Esophagus muscularis mucosa (tissue), 4 donors: ENCODE measurements around the gene SMYD2. TPM values are rescaled to one million over a fixed set of nuclear protein-coding genes. Genes with fewer than 3 reads are reported as not detected.

Experiments
- DNase-seq: peaks from one replicate; pipeline ENCODE4 v3.0.0-alpha.2; 2017; ENCODE audit errors: extremely low spot score
- H3K27ac ChIP-seq, 4 donors: fragments of 200-600 bp; sonication (generic); replicated peaks in 1 of 4; 1 replicate in 3 of 4; 2 replicates in 1 of 4; pipeline ENCODE4 v1.5.1; 2016 to 2019; ENCODE audit warnings: mild to moderate bottlenecking in 1 of 4
- H3K27me3 ChIP-seq, 4 donors: fragments of 200-600 bp; sonication (generic); one replicate each; pipeline versions ENCODE4 v1.5.1 to v1.6.0; 2016 to 2019
- H3K36me3 ChIP-seq, 4 donors: fragments of 200-600 bp; sonication (generic); one replicate each; pipeline ENCODE4 v1.5.1; 2016 to 2019
- H3K4me1 ChIP-seq, 4 donors: fragments of 200-600 bp; sonication (generic); one replicate each; pipeline ENCODE4 v1.5.1; 2016 to 2019
- H3K4me3 ChIP-seq, 4 donors: fragments of 200-600 bp; sonication (generic); 1 replicate in 2 of 4; 2 replicates in 2 of 4; pipeline ENCODE4 v1.5.1; 2016 to 2019; ENCODE audit warnings: mild to moderate bottlenecking in 4 of 4, moderate library complexity in 1 of 4
- H3K9me3 ChIP-seq, 4 donors: fragments of 200-600 bp; sonication (generic); 1 replicate in 3 of 4; 2 replicates in 1 of 4; pipeline ENCODE4 v1.5.1; 2016 to 2019
- EP300 ChIP-seq: sonication (generic); formaldehyde crosslinking; IDR thresholded peaks from one replicate; pipeline ENCODE4 v1.6.1; 2017; ENCODE audit warnings: antibody characterized with exemption
- POLR2A ChIP-seq: fragments of 450-650 bp; IDR thresholded peaks from one replicate; pipeline ENCODE4 v1.6.1; 2017; ENCODE audit warnings: antibody characterized with exemption, moderate library complexity, mild to moderate bottlenecking, low read depth
- POLR2AphosphoS5 ChIP-seq, 2 donors: sonication (generic); formaldehyde crosslinking; IDR thresholded peaks; one replicate each; pipeline ENCODE4 v1.6.1; 2017; ENCODE audit warnings: antibody characterized with exemption in 2 of 2
- WGBS: methylation state at CpG from one replicate; pipeline ENCODE4 v1.1.5; 2018; 5-methylcytosine and 5-hydroxymethylcytosine counted together
- intact Hi-C: fragments of 100-400 bp; cut with DNase I; formaldehyde crosslinking; loops from one replicate; pipeline ENCODE4 v1.15.1; 2023
- total RNA-seq, 4 donors: library from RNA; depleted of rRNA; stranded (reverse); fragments of >200 nt; gene quantifications; one replicate each; pipeline versions ENCODE4 v1.1.0 to v1.2.1, GENCODE V29; 2016
- TF ChIP-seq, protein P1 (sequence below), 3 experiments: fragments of 200-600 bp in 2 of 3; fragments of 450-650 bp in 1 of 3; sonication (generic) in 2 of 3; IDR thresholded peaks; one replicate each; pipeline ENCODE4 v1.5.1; 2017 to 2019; ENCODE audit warnings: antibody characterized with exemption in 3 of 3, mild to moderate bottlenecking in 2 of 3, moderate library complexity in 1 of 3

SMYD2 gene
- total RNA-seq, 4 donors from 2014 or later = 15.0 to 19.7 (median 18.4) TPM

- WGBS = 56% methylated on average over 2 of the region's 2 CpGs
- Histone ChIP-seq H3K4me3 (no peak overlapping the region), H3K9me3 (peaks cover 0 to 9% (median 7%) of the 10 kb centered on the region in 4 donors), H3K36me3 (no peaks in the 10 kb centered on the region), H3K27ac (no peak overlapping the region), H3K27me3 (peaks cover 0 to 63% (median 3%) of the 10 kb centered on the region in 4 donors), H3K4me1 (peaks cover 2 to 7% (median 5%) of the 10 kb centered on the region in 4 donors)
- intact Hi-C loops = no loop called here
- no peak for DNase-seq
- TF ChIP-seq POLR2A (no peak), POLR2AphosphoS5 (IDR thresholded peaks at IDR 0.05) (no peak), EP300 (no peak)
- TF ChIP-seq, protein P1, sequence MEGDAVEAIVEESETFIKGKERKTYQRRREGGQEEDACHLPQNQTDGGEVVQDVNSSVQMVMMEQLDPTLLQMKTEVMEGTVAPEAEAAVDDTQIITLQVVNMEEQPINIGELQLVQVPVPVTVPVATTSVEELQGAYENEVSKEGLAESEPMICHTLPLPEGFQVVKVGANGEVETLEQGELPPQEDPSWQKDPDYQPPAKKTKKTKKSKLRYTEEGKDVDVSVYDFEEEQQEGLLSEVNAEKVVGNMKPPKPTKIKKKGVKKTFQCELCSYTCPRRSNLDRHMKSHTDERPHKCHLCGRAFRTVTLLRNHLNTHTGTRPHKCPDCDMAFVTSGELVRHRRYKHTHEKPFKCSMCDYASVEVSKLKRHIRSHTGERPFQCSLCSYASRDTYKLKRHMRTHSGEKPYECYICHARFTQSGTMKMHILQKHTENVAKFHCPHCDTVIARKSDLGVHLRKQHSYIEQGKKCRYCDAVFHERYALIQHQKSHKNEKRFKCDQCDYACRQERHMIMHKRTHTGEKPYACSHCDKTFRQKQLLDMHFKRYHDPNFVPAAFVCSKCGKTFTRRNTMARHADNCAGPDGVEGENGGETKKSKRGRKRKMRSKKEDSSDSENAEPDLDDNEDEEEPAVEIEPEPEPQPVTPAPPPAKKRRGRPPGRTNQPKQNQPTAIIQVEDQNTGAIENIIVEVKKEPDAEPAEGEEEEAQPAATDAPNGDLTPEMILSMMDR (IDR thresholded peaks at IDR 0.05) = no peak
Observed at GRCh38 chr1:214259353-214259977, 21.5 kb upstream of the SMYD2 start.

GRCh38 chr1:214260561-214261205, 20.3 kb upstream of the SMYD2 start:
- no peak overlapping the region for H3K27ac ChIP-seq
- H3K36me3 ChIP-seq = no peaks in the 10 kb centered on the region
- peaks cover 2 to 7% (median 5%) of the 10 kb centered on the region in 4 donors for H3K4me1 ChIP-seq
- peaks cover 0 to 67% (median 3%) of the 10 kb centered on the region in 4 donors for H3K27me3 ChIP-seq
- no peak for TF ChIP-seq POLR2A
- TF ChIP-seq, protein P1 (IDR thresholded peaks at IDR 0.05) = no peak
- no peak for TF ChIP-seq EP300
- peaks cover 0 to 4% (median 2%) of the 10 kb centered on the region in 4 donors for H3K9me3 ChIP-seq
- no peak overlapping the region for H3K4me3 ChIP-seq
- intact Hi-C loops = loop anchor here (1.0 to 5.0 kb wide), 2 partner anchors 69 to 327 kb away; no protein-coding TSS in a partner anchor
- DNase-seq = no peak
- 75% methylated on average over 3 of the region's 3 CpGs for WGBS

GRCh38 chr1:214261206-214262123, 19.5 kb upstream of the SMYD2 start:
- H3K4me1 ChIP-seq = peaks cover 2 to 7% (median 5%) of the 10 kb centered on the region in 4 donors
- H3K27ac ChIP-seq = no peak overlapping the region
- no peak for DNase-seq
- intact Hi-C loops = loop anchor here (1.0 to 5.0 kb wide), 2 partner anchors 68 to 326 kb away; no protein-coding TSS in a partner anchor
- WGBS = 14% methylated on average over 15 of the region's 15 CpGs
- H3K36me3 ChIP-seq = no peaks in the 10 kb centered on the region
- peak; percentile 3 for TF ChIP-seq EP300
- no peak for TF ChIP-seq POLR2A
- peak in 1 of 2 donors; percentile 18 for TF ChIP-seq POLR2AphosphoS5 (IDR thresholded peaks at IDR 0.05)
- TF ChIP-seq, protein P1 (IDR thresholded peaks at IDR 0.05) = peak in 2 of 3 experiments; percentile 91 to 92
- no peak overlapping the region for H3K4me3 ChIP-seq
- peaks cover 0 to 69% (median 3%) of the 10 kb centered on the region in 4 donors for H3K27me3 ChIP-seq
- no peaks in the 10 kb centered on the region for H3K9me3 ChIP-seq

DNA sequence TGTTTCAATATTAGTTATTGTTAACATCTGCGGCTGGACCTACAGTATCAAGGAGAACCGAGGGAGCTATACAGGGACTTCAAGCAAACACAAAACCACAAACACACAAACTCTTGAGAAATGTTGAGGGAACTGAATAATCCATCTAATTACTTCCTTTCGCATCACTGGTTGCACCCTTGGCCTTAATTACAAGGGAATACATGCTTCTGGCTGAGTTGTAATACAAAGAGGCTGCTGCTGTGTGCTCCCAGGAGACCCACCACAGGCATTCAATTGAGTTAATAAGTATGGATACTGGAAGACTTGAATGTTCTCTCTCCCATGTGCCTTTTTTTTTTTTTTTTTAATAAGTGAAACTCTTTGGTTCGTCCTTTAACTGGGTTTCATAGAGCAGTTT, 16.8 kb upstream of the SMYD2 start:
- peaks cover 2 to 7% (median 5%) of the 10 kb centered on the region in 4 donors for H3K4me1 ChIP-seq
- no peak for TF ChIP-seq POLR2A
- TF ChIP-seq EP300 = no peak
- TF ChIP-seq, protein P1 (IDR thresholded peaks at IDR 0.05) = no peak
- TF ChIP-seq POLR2AphosphoS5 (IDR thresholded peaks at IDR 0.05) = no peak
- DNase-seq = no peak
- no peak overlapping the region for H3K4me3 ChIP-seq
- peaks cover 0 to 75% (median 3%) of the 10 kb centered on the region in 4 donors for H3K27me3 ChIP-seq
- H3K27ac ChIP-seq = no peak overlapping the region
- intact Hi-C loops = loop anchor here (5.0 kb wide), 1 partner anchor 323 kb away; no protein-coding TSS in a partner anchor
- no peaks in the 10 kb centered on the region for H3K9me3 ChIP-seq
- 78% methylated on average over 4 of the region's 4 CpGs for WGBS
- H3K36me3 ChIP-seq = no peaks in the 10 kb centered on the region
